AG10803 (cell line): Measurements from ENCODE around the gene CLSTN2.

ENCODE experiments used
- DNase-seq: peaks from one replicate; pipeline ENCODE4 v3.0.0; 2010; ENCODE audit warnings: low read depth
- H3K4me3 ChIP-seq: 2 replicates; pipeline ENCODE4 v1.5.1; 2011; ENCODE audit warnings: mild to moderate bottlenecking, low read length, control low read depth
- CTCF ChIP-seq: conservative IDR thresholded peaks from 2 replicates; pipeline ENCODE4 v1.5.1; 2011; ENCODE audit warnings: mild to moderate bottlenecking, low read length, control low read depth, inconsistent platforms

Gene CLSTN2

GRCh38 chr3:140187656-140188221, 252.8 kb downstream of the CLSTN2 start:
- no peak for DNase-seq
- TF ChIP-seq CTCF: no peak
- H3K4me3 ChIP-seq: no peak overlapping the region

GRCh38 chr3:140188285-140188684, 253.3 kb downstream of the CLSTN2 start:
- H3K4me3 ChIP-seq: no peak overlapping the region
- no peak for TF ChIP-seq CTCF
- no peak for DNase-seq

GRCh38 chr3:140189267-140189666, 254.3 kb downstream of the CLSTN2 start:
- no peak overlapping the region for H3K4me3 ChIP-seq
- TF ChIP-seq CTCF: no peak
- no peak for DNase-seq

- no peak for DNase-seq
- TF ChIP-seq CTCF: no peak
- H3K4me3 ChIP-seq: no peak overlapping the region
These were observed 255.0 kb downstream of the CLSTN2 start for GRCh38 chr3:140189976-140190375.

- TF ChIP-seq CTCF: no peak
- DNase-seq: no peak
- H3K4me3 ChIP-seq: no peak overlapping the region
These were observed 262.0 kb downstream of the CLSTN2 start for GRCh38 chr3:140196970-140197369.

- no peak overlapping the region for H3K4me3 ChIP-seq
- DNase-seq: no peak
- no peak for TF ChIP-seq CTCF
These were observed 263.3 kb downstream of the CLSTN2 start for GRCh38 chr3:140198242-140198641.

- DNase-seq: no peak
These were observed 264.0 kb downstream of the CLSTN2 start for GRCh38 chr3:140199008-140199407.

More at GRCh38 chr3:140199008-140199407, 264.0 kb downstream of the CLSTN2 start:
- TF ChIP-seq CTCF: no peak
- H3K4me3 ChIP-seq: no peak overlapping the region
